GM19351 (cell line): ENCODE measurements around the gene NANOS3.

Experiments
- ATAC-seq: cut with Tn5 transposase; IDR thresholded peaks from one replicate; pipeline ENCODE4 v1.9.1; 2021; ENCODE audit warnings: mild to moderate bottlenecking, moderate library complexity; ENCODE audit not compliant: unreplicated experiment

NANOS3 gene

DNA sequence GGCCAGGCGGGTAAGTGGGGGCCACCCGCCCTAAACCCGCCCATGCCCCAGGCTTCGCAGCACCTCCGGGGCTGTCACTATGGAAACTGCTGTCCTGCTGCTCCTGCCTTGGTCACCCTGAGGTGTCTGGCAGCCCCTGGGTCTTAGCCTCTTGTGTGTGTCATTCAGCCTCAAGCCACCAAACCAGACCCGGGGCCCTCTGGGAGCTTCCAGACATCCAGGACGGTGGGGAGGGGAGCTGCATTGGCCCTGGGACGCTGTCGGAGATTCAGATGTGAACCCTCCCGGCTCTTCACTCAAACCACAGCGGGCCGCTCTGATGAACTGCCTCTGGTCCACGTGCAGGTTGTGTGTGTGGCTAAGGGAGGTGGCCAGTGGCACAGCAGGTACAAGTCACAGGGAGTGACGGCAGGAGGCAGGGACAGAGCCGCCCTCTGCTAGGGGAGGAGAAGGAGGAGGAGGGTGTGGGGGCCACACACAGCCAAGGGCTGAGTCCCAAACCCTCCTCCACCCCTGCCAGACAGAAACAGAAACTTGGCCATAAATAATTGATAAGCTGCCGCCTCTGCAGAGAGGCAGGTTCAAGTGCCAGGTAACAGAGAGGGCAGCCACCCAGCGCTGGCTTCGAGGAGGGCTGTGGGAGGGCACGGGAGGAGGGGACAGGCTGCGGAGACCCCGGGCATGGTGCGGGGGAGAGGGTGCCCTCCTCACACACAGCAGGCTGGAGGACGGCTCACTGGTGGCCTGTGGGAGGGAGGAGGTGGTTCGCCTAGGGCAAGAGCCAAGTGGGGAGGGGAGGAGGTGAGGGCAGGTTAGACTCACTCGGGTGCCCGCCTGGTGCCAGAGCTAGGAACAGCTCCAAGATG is 8.0 kb downstream of the NANOS3 start:
- ATAC-seq: no peak

GRCh38 chr19:13885826-13886365 is 9.0 kb downstream of the NANOS3 start:
- ATAC-seq: no peak

DNA sequence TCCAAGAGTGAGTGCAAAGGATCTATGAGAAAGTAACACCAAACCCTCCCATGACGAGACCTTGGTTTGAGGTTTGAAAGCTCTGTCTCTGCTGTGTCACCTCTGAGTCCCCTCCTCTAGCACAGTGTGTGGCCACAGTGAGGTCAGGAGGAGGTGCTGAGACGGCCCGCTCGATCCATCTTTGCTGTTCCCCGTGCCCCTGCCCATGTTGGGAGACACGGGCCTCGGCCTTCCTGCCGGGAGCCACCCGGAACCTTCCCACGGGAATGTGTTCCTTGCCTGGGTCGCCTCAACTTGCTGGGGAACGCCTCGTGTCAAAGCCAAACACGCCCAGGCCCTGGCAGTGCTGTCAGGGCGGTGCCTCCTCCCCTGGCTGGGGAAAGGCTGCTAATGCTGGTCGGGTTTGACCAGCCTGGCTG is 10.1 kb downstream of the NANOS3 start:
- no peak for ATAC-seq

DNA sequence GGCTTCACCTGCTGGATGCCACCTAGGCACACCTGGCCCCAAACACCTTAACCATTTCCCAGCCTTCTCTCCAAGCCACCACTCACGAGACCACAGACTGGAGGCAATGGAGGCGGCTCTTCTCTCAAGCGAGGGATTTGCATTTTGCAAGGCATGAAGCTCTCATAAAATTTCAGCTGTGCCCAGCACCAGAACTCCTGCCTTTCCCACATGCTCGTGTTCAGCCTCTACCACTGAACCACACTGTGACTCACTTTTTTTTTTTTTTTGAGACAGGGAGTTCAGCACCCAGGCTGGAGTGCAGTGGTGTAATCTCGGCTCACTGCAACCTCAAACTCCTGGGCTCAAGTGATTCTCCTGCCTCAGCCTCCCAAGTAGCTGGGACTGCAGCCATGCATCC is 10.6 kb downstream of the NANOS3 start:
- ATAC-seq: no peak

- ATAC-seq: no peak
Observed at GRCh38 chr19:13888281-13888680, 11.3 kb downstream of the NANOS3 start.

DNA sequence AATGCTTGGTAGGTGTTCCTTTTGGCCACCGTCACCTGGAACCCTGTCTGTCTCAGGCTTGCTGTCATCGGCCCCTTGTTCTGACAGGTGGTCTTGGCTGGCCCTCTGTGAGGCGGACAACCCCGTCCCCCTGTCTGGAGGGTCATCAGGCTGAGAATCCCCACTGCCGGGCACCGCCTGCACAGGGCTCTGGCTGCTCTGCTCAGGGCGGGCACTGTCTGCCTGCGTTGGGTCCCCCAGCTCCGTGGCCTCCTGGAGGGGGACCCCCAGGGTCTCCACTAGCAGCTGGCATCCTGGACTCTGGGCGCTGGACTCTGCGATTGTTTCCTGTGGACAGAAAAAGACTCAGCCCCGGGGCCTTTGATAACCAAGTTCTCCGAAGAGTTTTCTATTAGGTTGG is 13.2 kb downstream of the NANOS3 start:
- no peak for ATAC-seq

DNA sequence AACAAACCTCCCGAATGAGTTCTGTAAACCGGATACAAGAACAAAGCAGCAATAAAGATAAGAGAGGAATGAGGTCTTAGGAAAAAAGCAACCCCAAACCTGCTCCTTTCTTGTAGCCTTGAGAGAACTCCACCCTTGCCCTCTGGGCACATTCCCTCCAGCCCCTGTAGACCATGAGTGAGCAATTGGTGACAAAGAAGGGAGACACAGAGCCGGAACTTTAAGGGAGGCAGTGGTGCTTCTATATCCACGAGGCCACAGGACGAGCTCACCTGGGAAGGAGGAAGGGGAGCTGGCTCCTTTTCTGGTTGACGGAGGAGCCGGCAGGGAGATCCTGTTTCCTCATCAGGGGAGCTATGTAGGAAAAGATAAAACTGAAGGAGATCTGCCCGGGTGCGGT is 15.9 kb downstream of the NANOS3 start:
- ATAC-seq: no peak

- ATAC-seq: no peak
Observed at GRCh38 chr19:13894552-13894951, 17.6 kb downstream of the NANOS3 start.

GRCh38 chr19:13896227-13896626 is 19.3 kb downstream of the NANOS3 start:
- no peak for ATAC-seq

DNA sequence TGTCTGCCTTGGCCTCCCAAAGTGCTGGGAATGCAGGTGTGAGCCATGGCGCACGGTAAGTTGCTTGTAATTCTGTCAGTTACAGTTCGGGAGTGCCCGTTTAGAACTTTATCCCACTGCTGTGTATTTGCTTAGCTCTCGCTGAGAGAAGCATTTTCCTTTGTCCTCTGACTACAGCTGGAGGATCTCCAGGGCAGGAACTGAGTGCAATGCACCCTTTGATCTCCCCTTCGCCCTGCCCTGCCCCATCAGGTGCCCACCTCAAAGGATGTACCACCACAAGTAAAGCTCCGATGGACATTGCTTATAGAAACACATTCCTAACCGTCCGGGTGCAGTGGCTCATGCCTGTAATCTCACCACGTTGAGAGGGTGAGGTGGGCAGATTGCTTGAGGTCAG is 22.5 kb downstream of the NANOS3 start:
- ATAC-seq: no peak

GRCh38 chr19:13899912-13900584 is 23.1 kb downstream of the NANOS3 start:
- ATAC-seq: no peak

DNA sequence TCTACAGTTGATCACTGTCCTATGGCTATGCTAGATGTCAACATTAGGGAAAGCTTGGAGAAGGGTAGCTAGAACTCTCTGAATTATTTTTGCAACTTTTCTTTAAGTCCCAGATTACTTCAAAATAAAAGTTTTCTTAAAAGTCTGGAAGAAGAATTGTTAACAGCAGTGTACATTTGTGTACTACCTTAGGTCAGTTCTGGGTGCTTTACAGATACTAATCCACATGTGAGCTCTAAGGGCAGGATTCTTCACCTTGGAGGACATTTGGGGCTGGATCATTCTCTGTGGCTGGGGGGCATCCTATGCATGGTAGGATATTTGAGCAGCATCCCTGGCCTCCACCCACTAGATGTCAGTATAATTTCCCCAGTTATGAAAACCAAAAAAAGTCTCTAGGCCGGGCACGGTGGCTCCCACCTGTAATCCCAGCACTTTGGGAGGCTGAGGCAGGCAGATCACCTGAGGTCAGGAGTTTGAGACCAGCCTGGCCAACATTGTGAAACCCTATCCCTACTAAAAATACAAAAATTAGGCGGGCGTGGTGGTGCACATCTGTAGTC is 26.1 kb downstream of the NANOS3 start:
- no peak for ATAC-seq

- ATAC-seq: peak; percentile 78
Observed at GRCh38 chr19:13905634-13906520, 28.9 kb downstream of the NANOS3 start, which contains the start of the genes BRME1 and CC2D1A. BRME1 (minus strand) TSS chr19:13906117; CDS start chr19:13904892, 1,225 bp downstream. CC2D1A (plus strand) TSS chr19:13906201; CDS start chr19:13906442, 241 bp downstream.

DNA sequence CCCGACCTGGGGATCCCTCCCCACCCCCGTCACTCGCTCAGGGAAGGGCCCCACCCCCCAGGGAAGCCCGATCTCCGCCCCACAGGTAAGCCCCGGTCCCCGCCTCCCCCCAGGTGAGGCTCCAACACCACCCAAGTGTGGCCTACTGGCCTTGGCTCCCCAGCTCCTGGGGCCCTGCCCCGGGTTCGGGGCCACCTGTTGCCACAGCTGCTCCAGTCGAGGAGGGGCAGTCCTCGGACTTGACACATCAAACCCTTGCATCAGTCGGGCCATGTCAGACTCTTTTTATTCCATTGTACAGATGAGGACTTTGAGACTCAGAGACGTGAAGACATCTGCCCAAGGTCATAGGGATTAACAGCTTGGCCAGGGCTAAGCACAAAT is 29.6 kb downstream of the NANOS3 start:
- no peak for ATAC-seq

- ATAC-seq: no peak
Observed at GRCh38 chr19:13906910-13907309, 30.0 kb downstream of the NANOS3 start.

- ATAC-seq: no peak
Observed at GRCh38 chr19:13908674-13909073, 31.7 kb downstream of the NANOS3 start.

DNA sequence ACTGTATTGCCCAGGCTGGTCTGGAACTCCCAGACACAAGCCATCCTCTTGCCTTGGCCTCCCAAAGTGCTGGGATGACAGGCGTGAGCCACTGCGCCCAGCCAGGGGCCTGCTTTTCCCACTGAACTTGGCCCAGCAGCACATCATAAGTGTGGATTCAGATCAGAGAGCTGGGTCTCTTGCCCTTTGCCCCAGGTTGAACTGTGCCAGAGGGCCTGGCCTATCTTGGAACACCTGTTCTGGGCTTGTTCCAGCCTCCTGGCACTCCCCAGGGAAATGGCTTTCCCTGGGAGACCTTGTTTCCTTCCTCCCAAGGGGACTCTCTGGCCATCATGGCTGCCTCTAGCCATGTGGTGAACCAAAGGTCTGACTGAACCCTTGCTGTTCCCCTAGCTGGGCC is 32.5 kb downstream of the NANOS3 start:
- no peak for ATAC-seq

- no peak for ATAC-seq
Observed at GRCh38 chr19:13913352-13913751, 36.4 kb downstream of the NANOS3 start.

GRCh38 chr19:13914777-13915176 is 37.8 kb downstream of the NANOS3 start:
- ATAC-seq: no peak

GRCh38 chr19:13917888-13918406 is 41.0 kb downstream of the NANOS3 start:
- ATAC-seq: no peak
